Small intestine (tissue), 7 donors: ENCODE data around the gene STMND1. TPM values are rescaled to one million over a fixed set of nuclear protein-coding genes. Genes with fewer than 3 reads are reported as not detected.

Source experiments
- DNase-seq, 2 donors: peaks; one replicate each; pipeline versions ENCODE4 v3.0.0 to v3.0.0-alpha.2; 2013
- FAIRE-seq: peaks from 2 replicates; lab custom pipeline; 2012; peaks lifted over from hg19 to GRCh38; lab: Jason Lieb, UNC
- H3K27ac ChIP-seq, 3 donors: one replicate each; pipeline ENCODE4 v1.5.1; 2013; ENCODE audit warnings: low read length in 2 of 3, mild to moderate bottlenecking in 2 of 3, control low read depth in 1 of 3, inconsistent platforms in 1 of 3, low read depth in 1 of 3, moderate library complexity in 1 of 3
- H3K27me3 ChIP-seq, 3 donors: one replicate each; pipeline ENCODE4 v1.6.1; 2013; ENCODE audit warnings: low read length in 3 of 3, inconsistent platforms in 1 of 3; ENCODE audit not compliant: control insufficient read depth in 3 of 3, insufficient read depth in 3 of 3
- H3K36me3 ChIP-seq, 3 donors: one replicate each; pipeline ENCODE4 v1.6.1; 2013; ENCODE audit warnings: low read length in 3 of 3, inconsistent platforms in 1 of 3, low read depth in 1 of 3, mild to moderate bottlenecking in 1 of 3, moderate library complexity in 1 of 3; ENCODE audit not compliant: control insufficient read depth in 3 of 3, insufficient read depth in 2 of 3
- H3K4me1 ChIP-seq, 3 donors: one replicate each; pipeline ENCODE4 v1.6.1; 2013; ENCODE audit warnings: low read length in 2 of 3, inconsistent platforms in 1 of 3, low read depth in 1 of 3, mild to moderate bottlenecking in 1 of 3, moderate library complexity in 1 of 3; ENCODE audit not compliant: control insufficient read depth in 3 of 3, insufficient read depth in 2 of 3
- H3K4me3 ChIP-seq, 3 donors: one replicate each; pipeline ENCODE4 v1.5.1; 2013; ENCODE audit warnings: low read length in 3 of 3, control low read depth in 1 of 3, inconsistent platforms in 1 of 3, low read depth in 1 of 3, mild to moderate bottlenecking in 1 of 3, moderate library complexity in 1 of 3
- H3K9me3 ChIP-seq, 2 donors: one replicate each; pipeline ENCODE4 v1.6.1; 2013; ENCODE audit warnings: low read depth in 1 of 2, low read length in 1 of 2; ENCODE audit not compliant: control insufficient read depth in 2 of 2, insufficient read depth in 1 of 2
- WGBS, 3 donors: extraction: QIAGEN DNeasy Blood & Tissue Kit; methylation state at CpG; one replicate each; pipeline ENCODE4 v1.1.7; 2013; 5-methylcytosine and 5-hydroxymethylcytosine counted together
- polyA plus RNA-seq, 4 donors: library from polyadenylated mRNA; stranded (reverse) in 3 of 4; unstranded in 1 of 4; fragments of 200-250 nt in 3 of 4; fragments of 120-200 nt in 1 of 4; gene quantifications; one replicate each; pipeline versions ENCODE4 v1.2.1 to v1.2.3, GENCODE V29; 2013
- donor health status: healthy with polysubstance abuse.
- donor health status: control.
- donor health status: control.
- donor health status: Bipolar disorder and iron deficiency.
- donor health status: healthy.

STMND1 gene
- polyA plus RNA-seq, 4 donors, result 0.06 to 0.22 TPM; not detected in 2

- H3K4me3 ChIP-seq, result no peak overlapping the region
- peaks cover 0 to 7% of the 10 kb centered on the region in 2 donors for H3K9me3 ChIP-seq
- DNase-seq (no peak), FAIRE-seq (no peak)
- H3K36me3 ChIP-seq, result no peaks in the 10 kb centered on the region
- H3K27ac ChIP-seq, result no peak overlapping the region
- no peaks in the 10 kb centered on the region for H3K4me1 ChIP-seq
- 64 to 79% (median 76%) methylated on average over 3 of the region's 3 CpGs for WGBS, 3 donors
- H3K27me3 ChIP-seq, result peaks cover 0 to 2% (median 0%) of the 10 kb centered on the region in 3 donors
Observed at GRCh38 chr6:17130786-17131185, 28.9 kb downstream of the STMND1 start.

GRCh38 chr6:17132967-17133366 lies 31.1 kb downstream of the STMND1 start:
- no peaks in the 10 kb centered on the region for H3K27me3 ChIP-seq
- DNase-seq (no peak), FAIRE-seq (no peak)
- peaks cover 0 to 7% of the 10 kb centered on the region in 2 donors for H3K9me3 ChIP-seq
- no peak overlapping the region for H3K27ac ChIP-seq
- no peak overlapping the region for H3K4me3 ChIP-seq
- no peaks in the 10 kb centered on the region for H3K36me3 ChIP-seq
- H3K4me1 ChIP-seq, result no peaks in the 10 kb centered on the region

- DNase-seq, result no peak
- no peaks in the 10 kb centered on the region for H3K4me1 ChIP-seq
- no peaks in the 10 kb centered on the region for H3K36me3 ChIP-seq
- no peak overlapping the region for H3K4me3 ChIP-seq
- H3K9me3 ChIP-seq, result peaks cover 0 to 6% of the 10 kb centered on the region in 2 donors
- H3K27me3 ChIP-seq, result no peaks in the 10 kb centered on the region
- WGBS, 3 donors, result 38 to 48% (median 43%) methylated on average over 2 of the region's 2 CpGs
- no peak for FAIRE-seq
- no peak overlapping the region for H3K27ac ChIP-seq
Observed at GRCh38 chr6:17138033-17138432, 36.2 kb downstream of the STMND1 start.

GRCh38 chr6:17144016-17144415 lies 42.2 kb downstream of the STMND1 start:
- Histone ChIP-seq H3K27ac (no peak overlapping the region), H3K4me1 (no peaks in the 10 kb centered on the region), H3K27me3 (no peaks in the 10 kb centered on the region), H3K4me3 (no peak overlapping the region), H3K36me3 (no peaks in the 10 kb centered on the region), H3K9me3 (peaks cover 0 to 8% of the 10 kb centered on the region in 2 donors)
- 92 to 94% (median 93%) methylated on average over 1 of the region's 1 CpG for WGBS, 3 donors
- FAIRE-seq (no peak), DNase-seq (no peak)

- no peak for DNase-seq
- H3K4me1 ChIP-seq, result no peaks in the 10 kb centered on the region
- FAIRE-seq, result no peak
- no peaks in the 10 kb centered on the region for H3K27me3 ChIP-seq
- H3K9me3 ChIP-seq, result peaks cover 1 to 6% of the 10 kb centered on the region in 2 donors
- H3K36me3 ChIP-seq, result no peaks in the 10 kb centered on the region
- WGBS, 3 donors, result 73 to 82% (median 75%) methylated on average over 2 of the region's 2 CpGs
- no peak overlapping the region for H3K27ac ChIP-seq
- no peak overlapping the region for H3K4me3 ChIP-seq
Observed at GRCh38 chr6:17149571-17149970, 47.7 kb downstream of the STMND1 start.

- DNase-seq (no peak), FAIRE-seq (no peak)
- no peak overlapping the region for H3K4me3 ChIP-seq
- H3K9me3 ChIP-seq, result peaks cover under 1 to 1% of the 10 kb centered on the region in 2 donors
- H3K27me3 ChIP-seq, result no peaks in the 10 kb centered on the region
- no peaks in the 10 kb centered on the region for H3K4me1 ChIP-seq
- WGBS, 3 donors, result 56 to 67% (median 65%) methylated on average over 2 of the region's 2 CpGs
- no peak overlapping the region for H3K27ac ChIP-seq
- H3K36me3 ChIP-seq, result no peaks in the 10 kb centered on the region
Observed at GRCh38 chr6:17150096-17150495, 48.2 kb downstream of the STMND1 start.

GRCh38 chr6:17151888-17152287 lies 50.0 kb downstream of the STMND1 start:
- no peaks in the 10 kb centered on the region for H3K4me1 ChIP-seq
- 59 to 76% (median 68%) methylated on average over 3 of the region's 3 CpGs for WGBS, 3 donors
- no peaks in the 10 kb centered on the region for H3K27me3 ChIP-seq
- no peak overlapping the region for H3K4me3 ChIP-seq
- H3K27ac ChIP-seq, result no peak overlapping the region
- no peaks in the 10 kb centered on the region for H3K36me3 ChIP-seq
- no peak for FAIRE-seq
- no peak for DNase-seq
- H3K9me3 ChIP-seq, result peaks cover 0 to 1% of the 10 kb centered on the region in 2 donors

GRCh38 chr6:17152703-17153102 lies 50.9 kb downstream of the STMND1 start:
- no peaks in the 10 kb centered on the region for H3K4me1 ChIP-seq
- no peaks in the 10 kb centered on the region for H3K27me3 ChIP-seq
- DNase-seq, result no peak
- peaks cover 0 to 1% of the 10 kb centered on the region in 2 donors for H3K9me3 ChIP-seq
- no peak overlapping the region for H3K27ac ChIP-seq
- H3K36me3 ChIP-seq, result no peaks in the 10 kb centered on the region
- H3K4me3 ChIP-seq, result no peak overlapping the region
- FAIRE-seq, result no peak
